Keratinocyte (primary cell): ENCODE measurements around the gene SETD6.

Experiments
- EZH2 ChIP-seq: IDR thresholded peaks from one replicate; pipeline ENCODE4 v1.6.1; 2012; ENCODE audit warnings: inconsistent platforms, mild to moderate bottlenecking, low read length, moderate library complexity
- TF ChIP-seq, protein P1 (sequence below), 3 experiments: IDR thresholded peaks in 1 of 3; conservative IDR thresholded peaks in 1 of 3; optimal IDR thresholded peaks in 1 of 3; 2 replicates in 2 of 3; 3 replicates in 1 of 3; pipeline versions ENCODE3 to v1.5.1; 2011; ENCODE audit warnings: low read length in 3 of 3, mild to moderate bottlenecking in 3 of 3, moderate library complexity in 2 of 3, control low read depth in 1 of 3, inconsistent platforms in 1 of 3; ENCODE audit not compliant: insufficient read depth in 2 of 3; ENCODE audit errors: extremely low read depth in 1 of 3

DNA sequence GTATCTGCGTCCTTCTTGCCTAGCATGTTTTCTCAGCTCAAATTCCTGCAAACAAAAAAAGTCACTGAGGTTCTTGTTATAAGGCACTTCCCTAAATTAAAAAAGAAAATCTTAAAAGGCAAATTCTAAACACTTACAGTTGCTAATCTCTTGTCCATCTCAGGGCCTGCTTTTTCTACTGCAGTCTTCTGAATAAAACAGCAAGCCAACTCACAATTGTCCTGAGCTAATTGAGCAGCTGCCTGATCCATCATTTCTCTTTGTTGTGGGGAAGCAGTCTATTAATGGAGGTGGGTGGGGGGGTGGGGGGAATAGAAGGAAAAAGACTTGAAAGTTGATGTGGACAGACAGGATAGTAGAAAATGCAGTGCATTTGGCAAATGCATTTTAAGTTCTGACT is 27.0 kb downstream of the SETD6 start:
- TF ChIP-seq, protein P1, sequence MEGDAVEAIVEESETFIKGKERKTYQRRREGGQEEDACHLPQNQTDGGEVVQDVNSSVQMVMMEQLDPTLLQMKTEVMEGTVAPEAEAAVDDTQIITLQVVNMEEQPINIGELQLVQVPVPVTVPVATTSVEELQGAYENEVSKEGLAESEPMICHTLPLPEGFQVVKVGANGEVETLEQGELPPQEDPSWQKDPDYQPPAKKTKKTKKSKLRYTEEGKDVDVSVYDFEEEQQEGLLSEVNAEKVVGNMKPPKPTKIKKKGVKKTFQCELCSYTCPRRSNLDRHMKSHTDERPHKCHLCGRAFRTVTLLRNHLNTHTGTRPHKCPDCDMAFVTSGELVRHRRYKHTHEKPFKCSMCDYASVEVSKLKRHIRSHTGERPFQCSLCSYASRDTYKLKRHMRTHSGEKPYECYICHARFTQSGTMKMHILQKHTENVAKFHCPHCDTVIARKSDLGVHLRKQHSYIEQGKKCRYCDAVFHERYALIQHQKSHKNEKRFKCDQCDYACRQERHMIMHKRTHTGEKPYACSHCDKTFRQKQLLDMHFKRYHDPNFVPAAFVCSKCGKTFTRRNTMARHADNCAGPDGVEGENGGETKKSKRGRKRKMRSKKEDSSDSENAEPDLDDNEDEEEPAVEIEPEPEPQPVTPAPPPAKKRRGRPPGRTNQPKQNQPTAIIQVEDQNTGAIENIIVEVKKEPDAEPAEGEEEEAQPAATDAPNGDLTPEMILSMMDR (optimal IDR thresholded peaks at IDR 0.05 in 1 of 3, IDR thresholded peaks at IDR 0.05 in 1 of 3, conservative IDR thresholded peaks at IDR 0.05 in 1 of 3; ENCODE audit: extremely low read depth in 1 of 3, insufficient read depth in 2 of 3, low read length in 3 of 3): no peak
- no peak for TF ChIP-seq EZH2
